ENCODE measurements around the gene COL23A1.

The COL23A1 gene

DNA sequence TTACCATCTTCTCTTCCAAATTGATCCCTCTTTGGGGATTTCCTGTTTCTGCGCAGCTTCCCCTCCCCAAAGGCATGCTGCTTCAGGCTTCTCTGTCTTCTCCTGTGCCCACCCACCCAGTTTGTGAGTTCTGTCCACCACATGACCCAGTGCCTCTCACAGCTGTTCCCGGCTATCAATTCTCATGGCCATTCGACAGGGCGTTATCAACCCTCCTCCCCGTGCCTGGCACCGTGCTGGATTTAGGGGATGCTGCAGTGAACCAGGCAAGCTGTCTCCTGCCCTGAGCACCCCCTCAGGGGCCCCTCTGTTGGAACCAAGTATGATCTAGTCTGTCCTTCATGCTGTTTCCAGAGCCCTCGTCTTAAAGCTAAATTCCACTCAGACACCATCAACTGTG lies 38.7 kb downstream of the COL23A1 start:
- FAIRE-seq = no peak

DNA sequence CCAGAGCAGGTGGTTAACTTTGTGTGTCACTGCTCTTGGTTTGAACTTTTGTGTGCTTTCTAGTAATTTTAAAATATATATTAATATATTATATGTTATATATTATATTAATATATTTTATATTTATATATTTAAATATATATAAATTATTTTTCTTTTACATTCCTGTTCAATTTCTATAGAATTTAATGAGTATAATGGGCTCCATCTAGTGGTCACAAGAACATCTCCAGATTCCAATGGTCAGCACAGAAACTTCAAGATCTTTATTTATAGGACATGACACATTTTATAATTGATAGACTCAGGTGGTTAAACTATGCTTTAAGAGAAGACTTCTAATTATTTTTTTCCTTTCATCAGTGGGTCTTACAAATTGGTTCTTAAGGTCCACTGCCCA lies 39.1 kb downstream of the COL23A1 start:
- FAIRE-seq = peak; percentile 96

DNA sequence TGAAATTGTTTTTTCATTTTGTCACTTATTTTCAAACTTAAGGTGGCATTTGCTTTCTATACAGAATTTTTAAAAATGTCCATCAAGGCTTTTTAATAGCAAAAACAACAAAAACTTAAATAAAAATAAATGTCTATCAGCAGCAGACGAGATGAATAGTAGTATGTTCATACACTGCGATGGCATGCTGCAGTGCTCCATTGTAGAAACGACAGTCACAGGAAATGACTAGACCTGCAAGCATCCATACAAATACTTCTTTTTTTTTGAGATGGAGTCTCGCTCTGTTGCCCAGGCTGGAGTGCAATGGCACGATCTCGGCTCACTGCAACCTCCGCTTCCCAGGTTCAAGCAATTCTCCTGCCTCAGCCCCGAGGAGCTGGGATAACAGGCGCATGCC lies 41.4 kb downstream of the COL23A1 start:
- FAIRE-seq = no peak

DNA sequence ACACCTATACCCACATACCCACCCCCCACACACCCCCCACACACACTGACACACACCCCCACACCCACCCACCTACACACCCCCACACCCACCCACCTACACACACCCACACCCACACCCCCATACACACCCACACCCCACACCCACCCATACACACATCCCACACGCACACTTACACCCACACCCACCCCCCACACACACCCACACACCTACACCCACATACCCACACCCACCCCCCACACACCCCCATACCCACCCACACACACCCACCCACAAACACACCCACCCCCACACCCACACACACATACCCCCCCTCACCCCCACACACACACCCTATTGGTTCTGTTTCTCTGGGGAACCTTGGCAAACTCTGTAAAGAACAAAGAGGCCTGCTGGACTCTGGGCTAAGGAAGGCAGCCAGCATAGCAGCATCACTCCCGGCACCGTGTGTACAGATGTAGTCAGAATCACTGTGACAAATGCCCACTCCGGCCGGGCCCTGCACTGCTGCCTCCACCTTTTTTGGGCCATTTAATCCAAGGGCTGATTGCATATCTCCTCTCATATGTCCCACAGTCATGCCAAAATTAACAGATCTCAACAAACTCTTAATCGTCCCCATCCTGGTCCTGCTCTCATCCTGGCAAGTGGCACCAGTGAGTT lies 42.3 kb downstream of the COL23A1 start:
- FAIRE-seq = no peak

DNA sequence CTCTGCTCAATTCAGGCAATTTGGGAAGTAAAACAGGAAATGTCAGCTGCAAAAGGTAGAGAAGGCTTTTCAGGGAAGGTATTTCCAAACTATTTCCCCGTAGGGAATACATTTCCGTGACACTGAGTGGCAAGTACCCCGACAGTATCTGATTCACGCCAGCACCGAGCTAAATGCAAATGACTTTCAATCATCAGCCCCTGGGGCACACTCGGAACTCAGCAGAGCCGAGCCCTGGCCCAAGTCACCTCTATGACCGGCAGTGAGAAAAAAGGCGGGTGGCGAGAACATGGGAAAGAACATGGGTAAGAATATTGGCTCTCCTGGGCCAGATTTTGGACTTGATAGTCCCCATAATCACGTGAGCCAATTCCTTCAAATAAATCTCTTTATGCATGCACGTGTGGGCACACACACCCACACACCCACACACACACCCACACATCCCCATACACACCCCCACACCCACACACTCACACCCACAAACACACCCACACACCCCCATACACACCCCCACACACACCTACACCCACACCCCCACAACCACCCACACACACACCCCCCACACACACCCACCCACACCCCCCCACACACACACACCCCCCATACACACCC lies 43.0 kb downstream of the COL23A1 start:
- no peak for FAIRE-seq

DNA sequence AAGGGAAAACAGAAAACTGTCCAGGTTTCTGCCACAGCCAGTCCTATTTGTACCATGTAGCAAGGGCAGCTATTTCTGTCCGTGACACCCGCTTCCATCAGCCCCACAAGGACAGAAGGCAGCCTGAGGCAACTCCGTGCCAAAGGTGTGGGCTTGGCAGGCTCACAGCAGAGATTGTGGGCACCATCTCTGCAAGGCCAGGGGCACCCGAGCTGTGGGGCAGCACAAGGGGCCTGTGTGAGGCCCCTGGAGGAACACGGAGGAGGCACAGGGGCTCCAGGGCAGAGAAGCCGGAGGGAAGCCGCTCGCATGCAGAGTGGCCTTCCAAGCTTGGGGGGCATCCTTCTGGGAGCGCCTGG lies 43.5 kb downstream of the COL23A1 start:
- no peak for FAIRE-seq

DNA sequence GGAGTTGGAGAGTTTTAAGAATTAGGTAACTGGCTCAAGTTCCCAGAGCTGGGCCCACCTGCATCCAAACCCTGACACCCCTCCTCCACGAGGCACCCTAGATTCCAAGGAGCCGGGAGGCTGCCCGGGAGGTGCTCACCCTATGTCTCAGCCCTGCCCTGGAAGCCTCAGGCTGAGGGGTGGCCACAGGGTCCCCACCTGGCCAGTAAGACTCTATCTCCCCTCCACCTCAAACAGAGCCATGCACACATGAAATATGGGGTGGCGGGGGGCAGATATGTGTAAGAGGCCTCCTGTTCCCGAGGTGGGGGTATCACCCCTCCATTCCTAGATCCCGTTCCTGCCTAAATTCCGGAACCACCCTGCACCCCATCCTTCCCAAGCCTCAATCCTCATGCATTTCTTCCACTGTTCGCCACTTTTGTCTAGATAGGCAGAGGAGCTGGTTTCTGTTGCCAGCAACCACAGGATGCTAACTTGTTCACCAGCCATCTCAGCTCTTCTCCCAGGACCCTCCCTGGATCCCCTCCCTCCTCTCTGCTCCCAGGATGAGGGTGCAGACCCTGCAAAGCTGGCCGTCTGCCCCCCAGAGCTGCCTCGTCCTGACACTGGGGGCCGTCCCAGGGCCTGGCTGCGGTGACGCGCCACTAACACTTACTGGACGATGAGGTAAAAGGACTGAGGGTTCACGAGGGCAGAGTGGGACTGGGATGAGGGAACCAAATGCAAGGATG lies 44.1 kb downstream of the COL23A1 start:
- FAIRE-seq = no peak

DNA sequence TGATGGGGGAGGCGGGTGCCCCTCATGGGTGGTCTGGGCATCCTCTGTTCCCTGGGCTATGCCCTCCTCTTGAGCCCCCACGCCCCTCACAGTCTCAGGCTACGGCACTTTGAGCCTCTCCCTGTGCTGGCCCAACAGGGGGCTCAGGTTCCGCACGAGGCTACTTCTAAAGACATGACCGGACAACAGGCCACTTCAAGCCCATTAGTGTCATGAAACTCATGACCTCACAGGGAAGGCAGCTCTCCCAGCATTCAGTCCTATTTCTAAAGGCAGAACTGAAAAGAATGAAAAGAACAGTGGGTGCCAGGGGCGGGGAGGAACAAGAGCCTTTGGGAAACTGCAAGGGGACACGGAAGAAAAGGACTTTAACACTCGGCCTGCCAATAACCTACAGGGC lies 45.0 kb downstream of the COL23A1 start:
- no peak for FAIRE-seq

DNA sequence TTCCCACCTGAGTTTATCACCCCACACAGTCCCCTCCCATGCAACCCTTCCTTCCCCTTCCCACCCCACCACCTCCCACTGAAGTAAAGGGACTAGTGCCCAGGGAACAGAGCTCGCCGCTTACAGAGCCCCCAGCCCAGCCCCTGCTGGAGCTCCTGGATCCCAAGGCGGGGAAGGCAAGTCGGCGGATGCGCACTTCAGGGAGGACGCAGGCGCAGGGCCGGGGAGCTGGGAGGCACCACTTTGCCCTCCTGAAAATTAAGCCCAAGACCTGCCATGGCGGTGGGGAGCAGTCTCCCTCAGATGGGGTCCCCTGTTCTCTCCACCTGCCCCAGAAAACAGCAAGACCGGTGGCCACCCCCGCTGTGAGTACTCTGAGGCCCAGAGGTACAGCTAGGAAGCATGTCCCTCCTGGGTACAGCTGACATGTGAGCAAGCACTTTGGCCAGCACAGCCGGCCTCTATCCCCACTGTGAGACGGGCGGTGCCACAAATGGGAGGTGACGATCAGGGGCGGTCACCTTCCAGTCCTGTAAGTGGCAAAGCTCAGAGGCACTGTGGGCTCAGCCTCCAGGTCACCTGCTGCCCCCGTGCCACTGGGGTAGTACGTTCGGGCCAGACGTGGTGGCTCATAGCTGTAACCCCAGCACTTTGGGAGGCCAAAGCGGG lies 45.9 kb downstream of the COL23A1 start:
- FAIRE-seq = no peak

DNA sequence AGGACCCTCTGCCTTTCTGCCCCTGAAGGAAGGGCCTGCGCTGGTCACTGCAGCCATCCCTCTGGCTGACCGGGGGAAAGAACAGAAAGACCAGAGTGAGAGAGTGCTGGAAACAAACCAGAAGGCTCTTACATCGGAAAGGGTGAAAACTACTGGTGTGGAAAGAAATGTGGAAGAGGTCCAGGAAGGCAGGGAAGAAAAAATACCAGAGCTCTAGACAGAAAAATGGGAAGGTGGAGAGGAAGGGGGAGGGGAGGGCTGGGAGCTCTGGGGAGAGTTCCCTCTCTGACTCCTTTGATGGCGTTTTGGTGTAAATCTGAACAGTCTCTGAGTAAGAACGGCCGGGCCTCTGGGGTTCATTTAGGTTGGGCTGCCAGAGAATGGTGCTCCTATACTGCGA lies 47.7 kb downstream of the COL23A1 start:
- no peak for FAIRE-seq

DNA sequence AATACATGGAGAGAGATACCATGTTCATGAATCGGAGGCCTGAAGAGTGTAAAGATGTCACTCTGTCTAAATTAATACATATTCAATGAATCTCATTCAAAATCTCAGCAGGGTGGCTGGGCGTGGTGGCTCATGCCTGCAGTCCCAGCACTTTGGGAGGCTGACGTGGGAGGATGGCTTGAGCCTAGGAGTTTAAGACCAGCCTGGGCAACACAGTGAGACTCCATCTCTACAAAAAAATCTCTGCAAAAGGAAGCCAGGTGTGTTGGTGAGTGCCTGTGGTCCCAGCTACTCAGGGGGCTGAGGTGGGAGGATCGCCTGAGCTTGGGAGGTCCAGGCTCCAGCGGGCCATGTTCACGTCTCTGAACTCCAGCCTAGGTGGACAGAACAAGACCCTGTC lies 49.7 kb downstream of the COL23A1 start:
- FAIRE-seq = no peak

DNA sequence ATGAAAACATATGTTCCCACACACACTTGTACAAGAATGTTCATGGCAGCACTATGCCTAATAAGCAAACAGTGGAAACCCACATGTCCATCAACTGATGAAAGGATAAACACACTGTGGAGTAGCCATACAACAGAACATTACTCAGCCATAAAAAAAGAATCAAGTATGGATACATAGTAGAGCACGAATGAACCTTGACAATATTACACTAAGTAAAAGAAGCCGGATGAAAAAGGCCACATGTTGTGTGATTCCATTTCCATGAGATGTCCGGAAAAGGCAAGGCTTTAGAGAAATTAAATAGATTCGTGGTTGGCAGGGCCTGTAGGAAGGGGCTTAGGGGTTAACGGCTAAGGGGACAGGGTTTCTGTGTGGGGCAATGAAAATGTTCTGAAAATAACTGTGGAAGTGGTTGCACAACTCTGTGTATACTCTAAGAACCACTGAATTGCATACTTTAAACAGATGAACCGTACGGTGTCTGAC lies 51.4 kb downstream of the COL23A1 start:
- FAIRE-seq = no peak

DNA sequence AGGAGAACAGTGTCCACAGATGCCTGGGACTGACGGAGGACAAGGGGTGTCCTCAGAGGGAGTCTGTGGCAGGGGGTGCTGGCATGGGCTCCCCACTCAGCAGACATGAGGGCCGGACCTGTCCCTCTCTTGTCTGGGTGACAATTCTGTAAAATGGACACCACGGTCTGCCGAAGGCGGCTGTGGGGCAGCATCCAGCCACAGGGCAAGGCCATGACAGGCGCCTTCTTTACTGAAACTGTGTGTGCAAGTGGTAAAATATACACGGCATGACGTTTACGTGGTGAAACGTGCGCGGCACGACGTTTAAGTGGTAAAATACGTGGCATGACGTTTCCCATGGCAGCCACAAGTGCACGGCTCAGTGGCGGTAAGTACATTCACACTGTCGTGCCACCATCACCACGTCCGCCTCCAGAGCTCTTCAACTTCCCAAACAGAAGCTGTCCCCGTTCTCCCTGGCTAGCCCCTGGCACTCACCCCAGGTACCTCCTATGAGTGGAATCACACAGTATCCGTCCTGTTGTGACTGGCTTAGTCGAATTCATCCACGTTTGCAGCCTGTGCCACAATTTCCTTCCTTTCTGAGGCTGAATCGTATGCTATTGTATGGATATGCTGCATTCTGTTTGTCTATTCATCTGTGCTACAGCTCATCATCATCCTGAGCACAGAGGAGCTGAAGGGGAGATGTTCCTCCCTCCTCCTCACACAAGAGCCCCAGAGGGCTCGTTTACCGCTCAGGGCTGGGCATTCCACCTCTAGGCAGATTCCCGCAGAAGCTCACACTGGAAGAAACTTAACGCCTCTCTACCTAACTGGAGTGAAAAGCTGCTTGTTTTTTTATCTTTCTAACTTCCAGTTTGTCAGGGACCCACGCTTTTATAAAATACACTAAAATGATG lies 52.5 kb downstream of the COL23A1 start:
- FAIRE-seq = no peak

DNA sequence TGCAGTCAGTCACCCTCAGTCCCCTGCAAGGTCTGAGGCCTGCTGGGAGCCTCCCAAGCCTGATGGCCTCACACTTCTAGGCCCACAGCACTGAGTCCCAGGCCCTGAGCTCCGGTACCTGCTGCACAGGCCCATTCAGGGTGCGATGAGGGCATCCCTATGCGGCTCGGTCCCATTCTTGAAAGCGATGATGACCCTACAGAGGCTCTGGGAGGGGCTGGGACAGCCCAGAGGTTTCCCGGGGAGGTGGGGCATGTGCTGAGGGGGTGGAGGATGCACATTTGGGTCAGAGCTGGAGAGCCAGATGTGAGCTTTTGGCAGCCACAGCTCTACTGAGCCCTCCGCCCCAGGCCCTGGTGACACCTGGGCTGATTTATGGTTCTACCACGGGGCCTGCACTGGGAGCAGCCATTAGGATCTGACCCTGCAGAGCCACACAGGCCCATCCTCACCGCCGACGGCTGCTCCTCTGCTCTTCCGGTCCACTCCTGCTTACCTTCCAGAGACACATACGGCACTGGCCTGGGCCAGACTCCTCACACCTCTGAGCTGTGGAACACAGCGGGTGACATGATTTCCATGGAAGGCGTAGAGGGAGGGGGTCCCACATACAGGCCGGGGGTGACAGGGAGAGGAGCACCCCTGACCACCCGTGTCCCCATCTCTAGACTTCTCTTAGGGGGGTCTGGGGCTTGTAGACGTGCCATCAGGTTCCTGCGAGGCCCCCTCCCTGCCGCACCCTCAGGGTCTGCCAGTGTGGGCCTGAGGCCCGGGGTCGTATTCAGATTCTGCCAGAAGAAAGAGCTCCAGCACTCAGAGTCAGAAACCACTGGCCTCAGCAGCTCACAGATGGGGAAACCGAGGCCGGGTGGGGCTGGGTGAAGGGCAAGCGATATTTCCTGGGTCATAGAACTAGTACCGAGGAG lies 53.4 kb downstream of the COL23A1 start:
- no peak for FAIRE-seq

DNA sequence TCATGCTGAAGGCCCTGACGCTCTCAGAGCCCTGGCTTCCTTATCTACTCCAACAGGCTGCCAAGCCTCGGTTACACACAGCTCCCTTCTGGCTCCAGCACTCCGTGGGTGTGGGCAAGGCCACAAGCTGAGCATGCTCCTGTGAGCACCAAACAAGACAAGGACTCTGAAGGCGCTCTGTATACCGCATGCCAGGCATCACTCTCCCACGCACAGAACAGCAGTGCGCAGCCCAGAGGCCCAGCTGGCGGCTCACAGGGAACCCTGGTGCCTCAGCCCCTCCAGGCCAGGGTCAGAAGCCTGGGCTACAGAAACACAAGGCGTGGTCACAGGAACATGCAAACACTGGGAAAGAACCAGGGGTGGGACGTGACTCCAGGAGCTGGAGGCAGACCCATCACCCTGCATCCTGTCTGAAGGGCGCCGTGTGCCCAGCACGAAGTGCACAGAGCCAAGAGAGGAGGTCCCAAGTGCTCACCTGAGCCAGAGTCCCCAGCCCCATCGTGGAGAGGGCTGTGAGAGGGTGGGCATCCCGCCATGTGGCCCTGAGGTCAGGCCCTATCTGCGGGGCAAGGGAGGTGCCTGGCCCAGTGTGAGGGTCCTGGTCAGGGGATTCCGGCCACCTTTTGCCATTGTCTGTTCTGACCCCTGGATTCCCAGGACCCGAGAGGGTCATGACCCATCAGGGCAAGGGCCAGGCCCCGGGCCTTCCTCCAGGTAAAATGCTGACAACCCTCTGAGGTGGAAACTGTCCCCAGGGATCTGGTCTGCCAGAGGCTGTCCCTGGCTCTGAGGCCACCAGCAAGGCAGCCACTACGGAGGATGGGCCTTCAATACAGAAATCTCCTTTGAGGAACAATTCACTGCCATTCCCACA lies 54.7 kb downstream of the COL23A1 start:
- FAIRE-seq = no peak

DNA sequence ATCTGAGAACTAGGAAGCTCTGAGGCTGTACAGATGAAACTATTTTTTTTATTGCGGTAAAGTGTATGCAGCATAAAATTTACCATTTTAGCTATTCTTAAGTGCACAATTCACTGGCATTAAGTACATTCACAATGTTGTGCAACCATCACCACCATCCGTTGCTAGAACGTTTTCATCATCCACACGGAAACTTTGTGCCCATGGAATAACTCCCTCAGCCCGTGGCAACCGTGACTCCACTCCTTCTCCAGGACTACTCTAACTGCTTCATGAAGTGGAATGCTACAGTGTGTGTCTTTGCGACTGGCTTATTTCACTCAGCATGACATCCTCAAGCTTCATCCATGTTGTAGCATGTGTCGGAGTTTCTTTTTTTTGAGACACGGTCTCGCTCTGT lies 57.1 kb downstream of the COL23A1 start:
- FAIRE-seq = no peak

DNA sequence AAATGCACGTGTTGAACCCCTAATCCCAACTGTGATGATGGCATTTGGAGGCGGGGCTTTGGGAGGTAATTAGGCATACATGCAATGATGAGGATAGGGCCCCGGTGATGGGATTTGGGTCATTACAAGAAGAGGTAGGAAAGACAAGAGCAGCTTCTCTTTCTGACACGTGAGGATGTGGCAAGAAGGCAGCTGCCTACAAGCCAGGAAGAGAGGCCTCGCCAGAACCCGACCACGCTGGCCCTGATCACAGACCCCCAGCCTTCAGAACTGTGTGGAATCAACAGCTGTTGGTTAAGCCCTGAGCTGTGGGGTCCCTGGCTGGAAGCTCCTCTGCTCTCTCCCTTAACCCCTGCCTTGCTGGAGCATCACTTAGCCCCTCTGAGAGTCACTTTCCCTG lies 57.5 kb downstream of the COL23A1 start:
- no peak for FAIRE-seq

DNA sequence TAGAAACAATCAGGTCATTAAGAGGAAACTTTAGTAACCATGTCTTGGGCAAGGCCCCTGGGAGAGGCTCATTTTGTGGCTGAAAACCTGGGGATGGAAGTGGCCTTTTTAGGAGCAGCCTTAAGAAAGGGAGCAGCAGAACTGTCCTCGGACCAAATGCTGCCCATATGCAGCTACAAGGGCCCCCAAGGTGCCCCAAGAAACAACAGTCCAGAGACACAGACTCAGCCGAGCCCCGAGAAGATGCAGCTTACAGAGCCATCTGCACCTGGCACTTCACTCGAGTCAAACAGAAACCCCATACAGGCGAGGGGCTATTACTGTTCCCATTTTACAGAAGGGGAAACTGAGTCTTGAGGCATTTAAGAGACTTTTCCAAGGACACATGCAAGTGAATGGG lies 58.0 kb downstream of the COL23A1 start:
- no peak for FAIRE-seq

DNA sequence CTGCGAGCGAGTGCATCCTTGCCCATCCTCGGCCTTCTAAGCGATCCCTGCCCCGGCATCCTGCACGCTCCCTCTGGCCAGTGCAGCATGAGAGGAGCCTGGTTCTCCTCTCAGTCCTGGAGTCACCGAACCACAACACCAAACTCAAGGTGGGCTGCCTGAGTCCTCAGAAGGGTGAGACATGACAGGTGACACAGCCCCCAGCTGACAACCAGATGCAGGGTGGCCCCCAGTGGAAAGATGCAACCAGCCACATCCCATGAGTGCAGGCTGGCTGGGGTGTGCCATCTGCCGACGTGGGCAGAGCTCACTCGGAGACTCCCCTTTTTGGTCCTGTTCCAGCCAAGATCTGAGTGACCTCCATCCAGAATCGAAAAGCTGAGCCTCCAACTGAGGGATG lies 58.4 kb downstream of the COL23A1 start:
- FAIRE-seq = no peak

DNA sequence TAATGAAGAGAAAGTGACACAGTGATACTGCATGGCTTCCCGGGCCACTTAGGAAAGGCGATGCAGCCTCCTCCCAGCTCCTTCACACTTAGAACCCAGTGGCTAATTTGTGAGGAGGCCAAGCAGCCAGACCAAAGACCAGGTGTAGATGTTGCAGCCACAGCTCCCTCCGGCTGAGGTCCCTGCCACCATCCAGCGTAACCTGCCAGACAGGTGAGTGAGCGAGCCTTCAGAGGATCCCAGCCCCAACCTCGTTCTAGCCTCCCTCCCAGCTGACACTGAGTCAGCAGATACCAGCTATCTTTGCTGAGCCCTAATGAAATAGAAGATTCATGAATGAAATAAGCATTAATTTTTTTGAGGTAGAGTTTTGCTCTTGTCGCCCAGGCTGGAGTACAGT lies 59.7 kb downstream of the COL23A1 start:
- no peak for FAIRE-seq

DNA sequence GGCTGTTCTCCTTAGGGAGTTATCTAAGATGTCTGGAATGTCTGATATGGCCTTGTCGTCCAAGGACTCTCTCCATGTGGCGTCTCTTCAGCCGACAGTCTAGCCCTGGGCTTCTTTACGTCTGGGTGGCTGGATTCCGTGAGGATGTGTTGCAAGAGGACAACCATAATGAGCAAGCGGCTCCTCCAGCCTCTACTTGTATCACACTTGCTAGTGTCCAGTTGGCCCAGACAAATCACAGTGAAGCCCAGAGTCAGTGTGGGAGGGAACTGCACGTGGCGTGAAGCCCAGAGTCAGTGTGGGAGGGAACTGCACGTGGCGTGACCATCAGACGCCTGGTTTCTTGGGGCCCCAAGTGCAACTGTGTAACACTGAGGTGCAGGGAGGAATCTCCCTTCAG lies 61.1 kb downstream of the COL23A1 start:
- FAIRE-seq = no peak

All from G401.6 (cell line).